ENCODE data around the gene SH3GL3.

DNA sequence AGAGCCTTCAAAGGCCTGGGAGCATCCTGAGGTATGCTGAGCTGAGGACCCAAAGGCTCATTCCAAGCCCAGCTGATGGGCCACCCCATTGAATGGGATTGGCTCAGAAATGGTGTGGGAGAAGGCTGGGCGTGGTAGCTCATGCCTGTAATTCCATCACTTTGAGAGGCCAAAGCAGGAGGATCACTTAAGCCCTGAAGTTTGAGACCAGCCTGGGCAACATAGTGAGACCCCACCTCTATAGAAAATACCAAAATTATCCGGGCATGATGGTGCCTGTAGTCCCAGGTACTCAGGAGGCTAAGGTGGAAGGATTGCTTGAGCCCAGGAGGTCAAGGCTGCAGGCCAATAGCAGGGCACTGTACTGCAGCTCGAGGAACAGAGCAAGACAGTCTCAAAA, 163.0 kb downstream of the SH3GL3 start:
- no peak for TF ChIP-seq BHLHE40 (IDR thresholded peaks at IDR 0.05; ENCODE audit: low read depth, low read length)
- TF ChIP-seq, protein P1, sequence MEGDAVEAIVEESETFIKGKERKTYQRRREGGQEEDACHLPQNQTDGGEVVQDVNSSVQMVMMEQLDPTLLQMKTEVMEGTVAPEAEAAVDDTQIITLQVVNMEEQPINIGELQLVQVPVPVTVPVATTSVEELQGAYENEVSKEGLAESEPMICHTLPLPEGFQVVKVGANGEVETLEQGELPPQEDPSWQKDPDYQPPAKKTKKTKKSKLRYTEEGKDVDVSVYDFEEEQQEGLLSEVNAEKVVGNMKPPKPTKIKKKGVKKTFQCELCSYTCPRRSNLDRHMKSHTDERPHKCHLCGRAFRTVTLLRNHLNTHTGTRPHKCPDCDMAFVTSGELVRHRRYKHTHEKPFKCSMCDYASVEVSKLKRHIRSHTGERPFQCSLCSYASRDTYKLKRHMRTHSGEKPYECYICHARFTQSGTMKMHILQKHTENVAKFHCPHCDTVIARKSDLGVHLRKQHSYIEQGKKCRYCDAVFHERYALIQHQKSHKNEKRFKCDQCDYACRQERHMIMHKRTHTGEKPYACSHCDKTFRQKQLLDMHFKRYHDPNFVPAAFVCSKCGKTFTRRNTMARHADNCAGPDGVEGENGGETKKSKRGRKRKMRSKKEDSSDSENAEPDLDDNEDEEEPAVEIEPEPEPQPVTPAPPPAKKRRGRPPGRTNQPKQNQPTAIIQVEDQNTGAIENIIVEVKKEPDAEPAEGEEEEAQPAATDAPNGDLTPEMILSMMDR (conservative IDR thresholded peaks at IDR 0.05; ENCODE audit: low read depth, low read length): no peak
- TF ChIP-seq SMC3 (IDR thresholded peaks at IDR 0.05; ENCODE audit: low read depth, low read length): no peak
- TF ChIP-seq POLR2A (IDR thresholded peaks at IDR 0.05; ENCODE audit: low read depth, low read length): no peak
- TF ChIP-seq CHD1 (IDR thresholded peaks at IDR 0.05; ENCODE audit: low read depth, low read length): no peak
- TF ChIP-seq CEBPB (IDR thresholded peaks at IDR 0.05; ENCODE audit: low read depth, low read length): no peak
- TF ChIP-seq, protein P2, sequence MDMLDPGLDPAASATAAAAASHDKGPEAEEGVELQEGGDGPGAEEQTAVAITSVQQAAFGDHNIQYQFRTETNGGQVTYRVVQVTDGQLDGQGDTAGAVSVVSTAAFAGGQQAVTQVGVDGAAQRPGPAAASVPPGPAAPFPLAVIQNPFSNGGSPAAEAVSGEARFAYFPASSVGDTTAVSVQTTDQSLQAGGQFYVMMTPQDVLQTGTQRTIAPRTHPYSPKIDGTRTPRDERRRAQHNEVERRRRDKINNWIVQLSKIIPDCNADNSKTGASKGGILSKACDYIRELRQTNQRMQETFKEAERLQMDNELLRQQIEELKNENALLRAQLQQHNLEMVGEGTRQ (IDR thresholded peaks at IDR 0.05; ENCODE audit: low read depth, low read length): no peak
- no peak for TF ChIP-seq MAFK (IDR thresholded peaks at IDR 0.05; ENCODE audit: low read depth, low read length)
- TF ChIP-seq, protein P3, sequence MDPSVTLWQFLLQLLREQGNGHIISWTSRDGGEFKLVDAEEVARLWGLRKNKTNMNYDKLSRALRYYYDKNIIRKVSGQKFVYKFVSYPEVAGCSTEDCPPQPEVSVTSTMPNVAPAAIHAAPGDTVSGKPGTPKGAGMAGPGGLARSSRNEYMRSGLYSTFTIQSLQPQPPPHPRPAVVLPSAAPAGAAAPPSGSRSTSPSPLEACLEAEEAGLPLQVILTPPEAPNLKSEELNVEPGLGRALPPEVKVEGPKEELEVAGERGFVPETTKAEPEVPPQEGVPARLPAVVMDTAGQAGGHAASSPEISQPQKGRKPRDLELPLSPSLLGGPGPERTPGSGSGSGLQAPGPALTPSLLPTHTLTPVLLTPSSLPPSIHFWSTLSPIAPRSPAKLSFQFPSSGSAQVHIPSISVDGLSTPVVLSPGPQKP (IDR thresholded peaks at IDR 0.05; ENCODE audit: borderline replicate concordance, low read depth, low read length): no peak
- no peak for TF ChIP-seq FOS (IDR thresholded peaks at IDR 0.05; ENCODE audit: low read depth, low read length)
- no peak for TF ChIP-seq MAZ (IDR thresholded peaks at IDR 0.05; ENCODE audit: borderline replicate concordance, low read depth, low read length)
- TF ChIP-seq MXI1 (IDR thresholded peaks at IDR 0.05; ENCODE audit: borderline replicate concordance, low read depth, low read length): no peak
- no peak for TF ChIP-seq NFE2L2 (IDR thresholded peaks at IDR 0.05; ENCODE audit: low read depth, low read length)
- no peak for TF ChIP-seq RAD21 (IDR thresholded peaks at IDR 0.05; ENCODE audit: low read length)
